Endothelial cell of umbilical vein (primary cell): ENCODE data around the gene JSRP1. TPM values are rescaled to one million over a fixed set of nuclear protein-coding genes. Genes with fewer than 3 reads are reported as not detected.

ENCODE experiments used
- BruUV-seq: library from RNA; stranded (reverse); fragments of 400-500 nt; replicated peaks from 2 replicates; lab custom pipeline; 2021; lab: Mats Ljungman, UMichigan
- CTCF ChIA-PET: fragments of 300-600, 350-600 bp; sonication (Branson Sonifier 250); formaldehyde crosslinking; loops from one replicate; lab custom pipeline; 2021; ENCODE audit warnings: antibody characterized with exemption, inconsistent platforms; lab: Charles Lee
- POLR2A ChIA-PET: fragments of 300-600, 350-600 bp; sonication (Branson Sonifier 250); formaldehyde crosslinking; loops from one replicate; lab custom pipeline; 2021; ENCODE audit warnings: antibody characterized with exemption, inconsistent platforms; lab: Charles Lee
- DNase-seq: peaks from one replicate; pipeline ENCODE4 v3.0.0-alpha.2; 2011; ENCODE audit warnings: low read depth, low spot score
- FAIRE-seq: peaks from 2 replicates; lab custom pipeline; 2011; peaks lifted over from hg19 to GRCh38; lab: Jason Lieb, UNC
- H2AFZ ChIP-seq: 2 replicates; pipeline ENCODE4 v1.6.0; 2012; ENCODE audit warnings: low read depth, low read length, control low read depth, inconsistent platforms
- H3K27ac ChIP-seq: 2 replicates; pipeline ENCODE4 v1.5.1; 2011; ENCODE audit warnings: low read depth, mild to moderate bottlenecking, control low read depth, low read length, moderate library complexity; ENCODE audit not compliant: insufficient read depth
- H3K27me3 ChIP-seq, 2 experiments: 2 replicates each; pipeline versions ENCODE4 v1.6.0 to v1.6.1; 2011; ENCODE audit warnings: low read length in 2 of 2, mixed read lengths in 1 of 2; ENCODE audit not compliant: control insufficient read depth in 2 of 2, insufficient read depth in 2 of 2
- H3K36me3 ChIP-seq, 2 experiments: 2 replicates in 1 of 2; 3 replicates in 1 of 2; pipeline ENCODE4 v1.5.1; 2011; ENCODE audit warnings: low read length in 2 of 2, mild to moderate bottlenecking in 1 of 2, moderate library complexity in 1 of 2; ENCODE audit not compliant: control insufficient read depth in 2 of 2, insufficient read depth in 2 of 2; ENCODE audit errors: extremely low read depth in 1 of 2
- H3K4me1 ChIP-seq: 3 replicates; pipeline ENCODE4 v1.5.1; 2011; ENCODE audit warnings: mild to moderate bottlenecking, low read length; ENCODE audit not compliant: control insufficient read depth, insufficient read depth; ENCODE audit errors: extremely low read depth
- H3K4me2 ChIP-seq: 2 replicates; pipeline ENCODE4 v1.6.1; 2011; ENCODE audit warnings: low read length, control low read depth, mixed read lengths; ENCODE audit not compliant: insufficient read depth
- H3K4me3 ChIP-seq, 3 experiments: fragments of 200-600 bp in 1 of 3; sonication (generic), shearing (Covaris generic) in 1 of 3; replicated peaks in 1 of 3; 2 replicates each; pipeline ENCODE4 v1.5.1; 2011 to 2016; ENCODE audit warnings: control low read depth in 3 of 3, low read length in 3 of 3, mild to moderate bottlenecking in 2 of 3, inconsistent platforms in 1 of 3, low read depth in 1 of 3, moderate library complexity in 1 of 3; ENCODE audit not compliant: insufficient read depth in 1 of 3
- H3K79me2 ChIP-seq: 2 replicates; pipeline ENCODE4 v1.6.0; 2012; ENCODE audit warnings: low read length, inconsistent platforms; ENCODE audit not compliant: control insufficient read depth, insufficient read depth
- H3K9ac ChIP-seq: replicated peaks from 2 replicates; pipeline ENCODE3; 2011; ENCODE audit warnings: low read length, control low read depth; ENCODE audit not compliant: insufficient read depth; ENCODE audit errors: extremely low read depth
- H3K9me1 ChIP-seq: replicated peaks from 3 replicates; pipeline ENCODE4 v1.6.0; 2011; ENCODE audit warnings: mild to moderate bottlenecking, low read length; ENCODE audit not compliant: control insufficient read depth, insufficient read depth; ENCODE audit errors: extremely low read depth
- H3K9me3 ChIP-seq: replicated peaks from 2 replicates; pipeline ENCODE4 v1.5.1; 2012; ENCODE audit warnings: low read length, inconsistent platforms; ENCODE audit not compliant: control insufficient read depth, insufficient read depth
- H4K20me1 ChIP-seq: replicated peaks from 2 replicates; pipeline ENCODE3; 2011; ENCODE audit warnings: mild to moderate bottlenecking, low read length; ENCODE audit not compliant: control insufficient read depth, insufficient read depth; ENCODE audit errors: extremely low read depth
- GATA2 ChIP-seq: IDR thresholded peaks from 2 replicates; pipeline ENCODE4 v1.7.0; 2011; ENCODE audit warnings: low read depth, mild to moderate bottlenecking, moderate library complexity, mixed read lengths, low read length; ENCODE audit not compliant: insufficient read length, insufficient read depth
- POLR2A ChIP-seq: IDR thresholded peaks from 2 replicates; pipeline ENCODE4 v1.6.1; 2012; ENCODE audit warnings: low read depth, mild to moderate bottlenecking, control low read depth, low read length
- dilution Hi-C: fragments of 300-500 bp; cut with MboI; formaldehyde crosslinking; loops from one replicate; pipeline ENCODE4 v1.15.0; 2019; ENCODE audit warnings: low sequenced_read_pairs; ENCODE audit not compliant: extremely low pct_ligation_motif_present
- intact Hi-C: fragments of 100-400 bp; cut with micrococcal nuclease; formaldehyde crosslinking; loops from one replicate; pipeline ENCODE4 v1.10.0; 2022
- polyA plus RNA-seq, 4 experiments: library from polyadenylated mRNA; depleted of rRNA in 3 of 4; stranded (reverse) in 3 of 4; unstranded in 1 of 4; fragments of >200 nt; gene quantifications; 2 replicates each; pipeline versions ENCODE4 v1.2.1 to v1.2.3, GENCODE V29; 2011 to 2012; ENCODE audit warnings: missing spikeins in 1 of 4
- total RNA-seq: library from RNA; stranded (reverse); gene quantifications from 2 replicates; pipeline ENCODE4 v1.2.3, GENCODE V29; 2021
- TF ChIP-seq, protein P1 (sequence below): IDR thresholded peaks from 2 replicates; pipeline ENCODE4 v1.6.1; 2011; ENCODE audit not compliant: insufficient read depth, insufficient read length
- TF ChIP-seq, protein P2 (sequence below), 2 donors: IDR thresholded peaks; 1 replicate in 1 of 2; 2 replicates in 1 of 2; pipeline ENCODE4 v1.5.1; 2011; ENCODE audit warnings: low read length in 2 of 2, mild to moderate bottlenecking in 2 of 2, moderate library complexity in 2 of 2, control low read depth in 1 of 2, inconsistent platforms in 1 of 2, low read depth in 1 of 2; ENCODE audit not compliant: insufficient read depth in 1 of 2; ENCODE audit errors: extremely low read depth in 1 of 2

The JSRP1 gene
- total and polyA plus RNA-seq, 2 donors (not counting 3 experiments of a cell fraction or from before 2014, with no cell fraction given), result not detected

GRCh38 chr19:2247433-2248101, 8.7 kb downstream of the JSRP1 start:
- Histone ChIP-seq H3K9me1 (no peaks in the 10 kb centered on the region), H2AFZ (no peak overlapping the region), H3K4me1 (peaks cover 8% of the 10 kb centered on the region), H3K9me3 (no peaks in the 10 kb centered on the region), H3K9ac (no peak overlapping the region), H3K36me3 (peaks cover 25 to 52% of the 10 kb centered on the region in 2 experiments), H3K27ac (no peak overlapping the region), H3K4me2 (no peak overlapping the region), H4K20me1 (no peaks in the 10 kb centered on the region), H3K27me3 (peaks cover 12 to 26% of the 10 kb centered on the region in 2 experiments), H3K79me2 (peaks cover 18% of the 10 kb centered on the region), H3K4me3 (no peak overlapping the region)
- dilution Hi-C loops (no loop called here), intact Hi-C loops (no loop called here)
- no peak for FAIRE-seq
- no TSS peak for BruUV-seq
- ChIA-PET CTCF (no interaction called here), POLR2A (no interaction called here)
- no peak for TF ChIP-seq GATA2
- no peak for TF ChIP-seq POLR2A
- TF ChIP-seq, protein P1, sequence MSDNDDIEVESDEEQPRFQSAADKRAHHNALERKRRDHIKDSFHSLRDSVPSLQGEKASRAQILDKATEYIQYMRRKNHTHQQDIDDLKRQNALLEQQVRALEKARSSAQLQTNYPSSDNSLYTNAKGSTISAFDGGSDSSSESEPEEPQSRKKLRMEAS, result no peak
- TF ChIP-seq, protein P2, sequence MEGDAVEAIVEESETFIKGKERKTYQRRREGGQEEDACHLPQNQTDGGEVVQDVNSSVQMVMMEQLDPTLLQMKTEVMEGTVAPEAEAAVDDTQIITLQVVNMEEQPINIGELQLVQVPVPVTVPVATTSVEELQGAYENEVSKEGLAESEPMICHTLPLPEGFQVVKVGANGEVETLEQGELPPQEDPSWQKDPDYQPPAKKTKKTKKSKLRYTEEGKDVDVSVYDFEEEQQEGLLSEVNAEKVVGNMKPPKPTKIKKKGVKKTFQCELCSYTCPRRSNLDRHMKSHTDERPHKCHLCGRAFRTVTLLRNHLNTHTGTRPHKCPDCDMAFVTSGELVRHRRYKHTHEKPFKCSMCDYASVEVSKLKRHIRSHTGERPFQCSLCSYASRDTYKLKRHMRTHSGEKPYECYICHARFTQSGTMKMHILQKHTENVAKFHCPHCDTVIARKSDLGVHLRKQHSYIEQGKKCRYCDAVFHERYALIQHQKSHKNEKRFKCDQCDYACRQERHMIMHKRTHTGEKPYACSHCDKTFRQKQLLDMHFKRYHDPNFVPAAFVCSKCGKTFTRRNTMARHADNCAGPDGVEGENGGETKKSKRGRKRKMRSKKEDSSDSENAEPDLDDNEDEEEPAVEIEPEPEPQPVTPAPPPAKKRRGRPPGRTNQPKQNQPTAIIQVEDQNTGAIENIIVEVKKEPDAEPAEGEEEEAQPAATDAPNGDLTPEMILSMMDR (IDR thresholded peaks at IDR 0.05; ENCODE audit: extremely low read depth in 1 of 2, insufficient read depth in 1 of 2, low read depth in 1 of 2, low read length in 2 of 2), result no peak
- no peak for DNase-seq
